Heart left ventricle (tissue), 16 donors: ENCODE measurements around the gene LAMB2. TPM values are rescaled to one million over a fixed set of nuclear protein-coding genes. Genes with fewer than 3 reads are reported as not detected.

ENCODE experiments used
- ATAC-seq, 4 donors: fragments of 200-7000 bp; cut with Tn5 transposase; one replicate each; pipeline ENCODE4 v1.9.1; 2020 to 2022; ENCODE audit warnings: moderate library complexity in 4 of 4, mild to moderate bottlenecking in 3 of 4, moderate number of reproducible peaks in 1 of 4
- DNase-seq, 5 donors: peaks; one replicate each; pipeline ENCODE4 v3.0.0-alpha.2; 2020
- H3K27ac ChIP-seq, 12 donors: fragments of 200-600 bp; sonication (generic) in 4 of 12; one replicate each; pipeline versions ENCODE4 v1.5.0 to v1.8.0; 2016 to 2022; ENCODE audit warnings: mild to moderate bottlenecking in 2 of 12
- H3K27me3 ChIP-seq, 9 donors: fragments of 200-600 bp; sonication (generic) in 2 of 9; one replicate each; pipeline versions ENCODE4 v1.5.1 to v1.8.0; 2016 to 2022; ENCODE audit warnings: mild to moderate bottlenecking in 3 of 9
- H3K36me3 ChIP-seq, 9 donors: fragments of 200-600 bp; sonication (generic) in 2 of 9; one replicate each; pipeline versions ENCODE4 v1.5.0 to v1.8.0; 2018 to 2022; ENCODE audit warnings: mild to moderate bottlenecking in 2 of 9
- H3K4me1 ChIP-seq, 12 donors: fragments of 200-600 bp; sonication (generic) in 4 of 12; one replicate each; pipeline versions ENCODE4 v1.5.0 to v1.8.0; 2016 to 2022; ENCODE audit warnings: mild to moderate bottlenecking in 3 of 12
- H3K4me3 ChIP-seq, 12 donors: fragments of 200-600 bp; sonication (generic) in 4 of 12; one replicate each; pipeline versions ENCODE4 v1.5.0 to v1.8.0; 2017 to 2022; ENCODE audit warnings: mild to moderate bottlenecking in 9 of 12, moderate library complexity in 4 of 12
- H3K9me3 ChIP-seq, 12 donors: fragments of 200-600 bp; sonication (generic) in 4 of 12; one replicate each; pipeline versions ENCODE4 v1.5.0 to v1.8.0; 2016 to 2022; ENCODE audit warnings: mild to moderate bottlenecking in 1 of 12
- CTCF ChIP-seq, 12 donors: fragments of 200-600 bp; sonication (generic) in 4 of 12; IDR thresholded peaks; one replicate each; pipeline versions ENCODE4 v1.5.0 to v1.8.0; 2018 to 2022; ENCODE audit warnings: antibody characterized with exemption in 12 of 12, mild to moderate bottlenecking in 5 of 12
- POLR2A ChIP-seq, 2 donors: fragments of 450-650 bp; IDR thresholded peaks; one replicate each; pipeline ENCODE4 v1.6.1; 2017; ENCODE audit warnings: antibody characterized with exemption in 2 of 2, mild to moderate bottlenecking in 2 of 2, moderate library complexity in 2 of 2
- WGBS, 4 donors: extraction: QIAGEN DNeasy Blood & Tissue Kit in 2 of 4; methylation state at CpG; one replicate each; pipeline versions ENCODE4 v1.1.5 to v1.1.7; 2013 to 2018; 5-methylcytosine and 5-hydroxymethylcytosine counted together
- intact Hi-C, 10 donors: fragments of 100-400 bp; cut with DNase I; formaldehyde crosslinking; loops; one replicate each; pipeline versions ENCODE4 v1.11.1 to v1.14.2; 2022
- polyA plus RNA-seq, 2 donors: library from polyadenylated mRNA; stranded (reverse); fragments of 200-250 nt; gene quantifications; one replicate each; pipeline ENCODE4 v1.2.3, GENCODE V29; 2013
- total RNA-seq, 9 donors: library from RNA; depleted of rRNA in 2 of 9; stranded (reverse); fragments of >200 nt in 2 of 9; fragmentation: NEBNext Ultra II Directional in 3 of 9; extraction: Animal tissue kit (Norgen Biotek cat#: 25700) in 3 of 9; gene quantifications; one replicate each; pipeline versions ENCODE4 v1.1.0 to v1.2.4, GENCODE V29; 2016 to 2023
- donor health status: ischemic (EF 13 %, LVEDD 7.1; RV severe dilation, severe dysfunction).
- donor health status: healthy with polysubstance abuse.
- donor health status: DM: no; HTN: yes; CAD: no.
- donor health status: DM: no; HTN: no; CAD: no.
- donor health status: ischemic (EF 25% LVEDD 6.9; RV normal size, moderate dysfunction).
- donor health status: ischemic (EF 25% LVEDD 5.7; RV mildly dilated, moderate dysfunction).
- donor health status: healthy.
- donor health status: DM: yes; HTN: yes; CAD: no.
- donor health status: ischemic (EF 35%, LVEDD 5.7; RV mildly dilated, moderate dysfunction).
- donor health status: nonischemic (EF 11% LVEDD 7.7; RV severe dilation, severe dysfunction).
- donor health status: DM: yes; HTN: yes; CAD: no.
- donor health status: PGD.
- donor health status: ischemic (EF 29% LVEDD 5.4; RV normal size, mild dysfunction).
- donor health status: nonischemic (EF 23%, LVEDD 6.1; RV moderate dilation, normal function).

LAMB2 gene
- total and polyA plus RNA-seq, 11 donors, result 290 to 1,265 (median 769) TPM

GRCh38 chr3:49124991-49125670 lies 7.7 kb downstream of the LAMB2 start:
- Histone ChIP-seq H3K4me3 (no peak overlapping the region), H3K9me3 (no peaks in the 10 kb centered on the region), H3K36me3 (peaks cover 2 to 92% (median 89%) of the 10 kb centered on the region in 9 donors), H3K4me1 (peaks cover 0 to 18% (median 6%) of the 10 kb centered on the region in 12 donors), H3K27me3 (no peaks in the 10 kb centered on the region), H3K27ac (no peak overlapping the region)
- ATAC-seq, result no peak
- intact Hi-C loops, result no loop called here
- 74 to 87% (median 82%) methylated on average over 12 to 14 of the region's 14 CpGs for WGBS, 4 donors
- DNase-seq, result peak in 1 of 5 donors; percentile 60
- TF ChIP-seq CTCF (IDR thresholded peaks at IDR 0.05), result no peak
- TF ChIP-seq POLR2A (IDR thresholded peaks at IDR 0.05), result no peak

- peak in 1 of 5 donors; percentile 60 for DNase-seq
- H3K27me3 ChIP-seq, result no peaks in the 10 kb centered on the region
- 87 to 95% (median 89%) methylated on average over 5 to 7 of the region's 7 CpGs for WGBS, 4 donors
- no peaks in the 10 kb centered on the region for H3K9me3 ChIP-seq
- peaks cover 3 to 18% (median 10%) of the 10 kb centered on the region in 12 donors for H3K4me1 ChIP-seq
- H3K27ac ChIP-seq, result no peak overlapping the region
- TF ChIP-seq CTCF (IDR thresholded peaks at IDR 0.05) (no peak), POLR2A (IDR thresholded peaks at IDR 0.05) (no peak)
- ATAC-seq, result no peak
- H3K4me3 ChIP-seq, result no peak overlapping the region
- peaks cover 1 to 83% (median 79%) of the 10 kb centered on the region in 9 donors for H3K36me3 ChIP-seq
- intact Hi-C loops, result no loop called here
Observed at GRCh38 chr3:49124203-49124602, 8.6 kb downstream of the LAMB2 start.

GRCh38 chr3:49123687-49124086 lies 9.2 kb downstream of the LAMB2 start:
- Histone ChIP-seq H3K27me3 (no peaks in the 10 kb centered on the region), H3K4me3 (no peak overlapping the region), H3K9me3 (no peaks in the 10 kb centered on the region), H3K36me3 (peaks cover 0 to 83% (median 77%) of the 10 kb centered on the region in 9 donors), H3K27ac (no peak overlapping the region), H3K4me1 (peaks cover 3 to 22% (median 15%) of the 10 kb centered on the region in 12 donors)
- no peak for TF ChIP-seq POLR2A (IDR thresholded peaks at IDR 0.05)
- TF ChIP-seq CTCF (IDR thresholded peaks at IDR 0.05), result no peak
- intact Hi-C loops, result no loop called here
- no peak for ATAC-seq
- 93 to 96% (median 94%) methylated on average over 16 to 17 of the region's 17 CpGs for WGBS, 4 donors
- no peak for DNase-seq

GRCh38 chr3:49122886-49123545 lies 9.8 kb downstream of the LAMB2 start:
- Histone ChIP-seq H3K4me3 (no peak overlapping the region), H3K27me3 (no peaks in the 10 kb centered on the region), H3K4me1 (peaks cover 3 to 27% (median 19%) of the 10 kb centered on the region in 12 donors), H3K9me3 (no peaks in the 10 kb centered on the region), H3K36me3 (peaks cover 0 to 83% (median 77%) of the 10 kb centered on the region in 9 donors), H3K27ac (no peak overlapping the region)
- 88 to 92% (median 90%) methylated on average over 14 to 17 of the region's 17 CpGs for WGBS, 4 donors
- intact Hi-C loops, result no loop called here
- ATAC-seq (no peak), DNase-seq (peak in 1 of 5 donors; percentile 55)
- no peak for TF ChIP-seq POLR2A (IDR thresholded peaks at IDR 0.05)
- no peak for TF ChIP-seq CTCF (IDR thresholded peaks at IDR 0.05)
